ENCODE results near the gene FCHO2. TPM values are rescaled to one million over a fixed set of nuclear protein-coding genes. Genes with fewer than 3 reads are reported as not detected.
A peak's percentile ranks its signal among the peaks of the same experiment; 100 is the strongest.

FCHO2 gene
- total RNA-seq (23.7 and 25.2 TPM in 2 replicates), polyA plus RNA-seq (12.0 and 13.7 TPM in 2 replicates), polyA minus RNA-seq (70.1 and 79.7 TPM in 2 replicates), Bru-seq, nascent RNA (percentile 88 among the genes with signal in this experiment), BruChase-seq, experiment 1, labeled RNA remaining after a 6-hour chase (percentile 73 among the genes with signal in this experiment), BruChase-seq, experiment 2, labeled RNA remaining after a 2-hour chase (percentile 86 among the genes with signal in this experiment)
- 7.8 and 10.0 TPM in 2 replicates for polyA plus RNA-seq (2011; cell fraction: cytosol; rRNA removed)
- polyA plus RNA-seq (2011; cell fraction: nucleus; rRNA removed): 36.4 and 39.2 TPM in 2 replicates
- polyA plus RNA-seq (2012): 15.8 and 16.9 TPM in 2 replicates
- 24.8 TPM for polyA minus RNA-seq (2011; cell fraction: cytosol; rRNA and poly(A)+ RNA removed)
- polyA minus RNA-seq (2011; cell fraction: nucleus; rRNA and poly(A)+ RNA removed): 34.8 and 44.4 TPM in 2 replicates
- long read RNA-seq, partial matches to known transcripts: 1 of 5 reads
- long read RNA-seq, other reads (novel, unspliced or antisense): 4 of 5 reads

GRCh38 chr5:72955768-72956323, at the start of gene FCHO2:
TSS of gene FCHO2 (plus strand) at chr5:72956041. CDS start at chr5:72956097, 56 bp downstream.
- ChIA-PET POLR2A (no interaction called here), CTCF (interaction anchor here (0.7 to 2.9 kb wide), 12 partner anchors 11 to 495 kb away, joined by 3 to 11 read pairs (median 4); no protein-coding TSS in a partner anchor)
- FAIRE-seq (peak; percentile 78), DNase-seq (ENCODE audit: low read depth, low spot score) (peak; percentile 95)
- H3K27ac ChIP-seq (ENCODE audit: insufficient read depth, low read depth, low read length): peak within 1 kb of the TSS; percentile 93
- H3K4me3 ChIP-seq (replicated peaks in 1 of 3; ENCODE audit: insufficient read depth in 1 of 3, low read depth in 1 of 3, low read length in 3 of 3): peak within 1 kb of the TSS; percentile 69 to 96 (median 92)
- peaks cover 50% of the 10 kb centered on the region for H3K4me1 ChIP-seq (ENCODE audit: control insufficient read depth, extremely low read depth, insufficient read depth, low read length)
- H3K9me1 ChIP-seq (replicated peaks; ENCODE audit: control insufficient read depth, extremely low read depth, insufficient read depth, low read length): no peaks in the 10 kb centered on the region
- dilution Hi-C loops (cut with MboI; ENCODE audit: extremely low pct_ligation_motif_present, low sequenced_read_pairs) (no loop called here), intact Hi-C loops (cut with micrococcal nuclease) (loop anchor here (1.0 to 5.0 kb wide), 6 partner anchors 35 to 496 kb away; partner anchors contain the start of gene TMEM171)
- BruUV-seq (replicated peaks): no TSS peak
- H4K20me1 ChIP-seq (replicated peaks; ENCODE audit: control insufficient read depth, extremely low read depth, insufficient read depth, low read length): peaks cover 5% of the 10 kb centered on the region
- H3K27me3 ChIP-seq (ENCODE audit: control insufficient read depth in 2 of 2, insufficient read depth in 2 of 2, low read length in 2 of 2): no peaks in the 10 kb centered on the region
- peak within 1 kb of the TSS; percentile 81 for H2AFZ ChIP-seq (ENCODE audit: low read depth, low read length)
- no peaks in the 10 kb centered on the region for H3K9me3 ChIP-seq (replicated peaks; ENCODE audit: control insufficient read depth, insufficient read depth, low read length)
- H3K4me2 ChIP-seq (ENCODE audit: insufficient read depth, low read length): peak within 1 kb of the TSS; percentile 96
- H3K36me3 ChIP-seq (ENCODE audit: control insufficient read depth in 2 of 2, extremely low read depth in 1 of 2, insufficient read depth in 2 of 2, low read length in 2 of 2): no peaks in the 10 kb centered on the region
- peaks cover 38% of the 10 kb centered on the region for H3K79me2 ChIP-seq (ENCODE audit: control insufficient read depth, insufficient read depth, low read length)
- H3K9ac ChIP-seq (replicated peaks; ENCODE audit: extremely low read depth, insufficient read depth, low read length): peak within 1 kb of the TSS; percentile 81
- no peak for TF ChIP-seq JUN (IDR thresholded peaks at IDR 0.05; ENCODE audit: borderline replicate concordance, insufficient read depth, insufficient read length, low read depth)
- no peak for TF ChIP-seq FOS (IDR thresholded peaks at IDR 0.05; ENCODE audit: borderline replicate concordance, insufficient read depth, low read length)
- no peak for TF ChIP-seq EZH2 (IDR thresholded peaks at IDR 0.05; ENCODE audit: borderline replicate concordance, low read depth, low read length, severe bottlenecking)
- TF ChIP-seq CTCF (IDR thresholded peaks at IDR 0.05; ENCODE audit: extremely low read depth in 1 of 2, insufficient read depth in 1 of 2, low read depth in 1 of 2, low read length in 2 of 2): peak; percentile 78 to 88
- TF ChIP-seq POLR2A (IDR thresholded peaks at IDR 0.05; ENCODE audit: low read depth, low read length): peak; percentile 61
- TF ChIP-seq GATA2 (IDR thresholded peaks at IDR 0.05; ENCODE audit: insufficient read depth, insufficient read length, low read depth, low read length): no peak
- TF ChIP-seq POLR2AphosphoS5 (IDR thresholded peaks at IDR 0.05; ENCODE audit: insufficient read depth, low read depth, low read length): peak; percentile 59
- TF ChIP-seq MYC (IDR thresholded peaks at IDR 0.05; ENCODE audit: low read depth, low read length): no peak
- TF ChIP-seq MAX (IDR thresholded peaks at IDR 0.05; ENCODE audit: insufficient read depth, insufficient read length): no peak
